HEK293T (cell line): ENCODE measurements around the gene LRRC39.

Experiments used
- CTCF ChIA-PET: fragments of 350-600 bp; formaldehyde crosslinking; extraction: SDS; loops from one replicate; lab custom pipeline; 2021; ENCODE audit warnings: antibody characterized with exemption, inconsistent platforms; lab: Yijun Ruan, JAX
- POLR2A ChIA-PET: fragments of 350-600 bp; formaldehyde crosslinking; extraction: SDS; loops from one replicate; lab custom pipeline; 2020; ENCODE audit warnings: antibody characterized with exemption, inconsistent platforms; lab: Yijun Ruan, JAX
- DNase-seq: peaks from one replicate; pipeline ENCODE4 v3.0.0; 2012; ENCODE audit warnings: mixed read lengths; ENCODE audit errors: extremely low spot score
- ARNT ChIP-seq: fragments of 450-650 bp; IDR thresholded peaks from 2 replicates; pipeline ENCODE4 v1.6.1; 2017; ENCODE audit warnings: mild to moderate bottlenecking
- BHLHE40 ChIP-seq: fragments of 450-650 bp; IDR thresholded peaks from 2 replicates; pipeline ENCODE4 v1.6.1; 2016; ENCODE audit warnings: mild to moderate bottlenecking, moderate library complexity, borderline replicate concordance
- CTBP1 ChIP-seq: fragments of 450-650 bp; IDR thresholded peaks from 2 replicates; pipeline ENCODE4 v1.6.1; 2016; ENCODE audit warnings: borderline replicate concordance
- ELF4 ChIP-seq: fragments of 450-650 bp; IDR thresholded peaks from 2 replicates; pipeline ENCODE4 v1.6.1; 2017; ENCODE audit warnings: antibody characterized with exemption
- FOXA1 ChIP-seq: fragments of 450-650 bp; IDR thresholded peaks from 2 replicates; pipeline ENCODE4 v1.6.1; 2016; ENCODE audit warnings: mild to moderate bottlenecking
- FOXK2 ChIP-seq: fragments of 450-650 bp; IDR thresholded peaks from 2 replicates; pipeline ENCODE4 v1.6.1; 2016; ENCODE audit warnings: mild to moderate bottlenecking
- FOXM1 ChIP-seq: fragments of 450-650 bp; IDR thresholded peaks from 2 replicates; pipeline ENCODE4 v1.6.1; 2017; ENCODE audit warnings: mild to moderate bottlenecking, borderline replicate concordance
- HDGF ChIP-seq: fragments of 450-650 bp; IDR thresholded peaks from 2 replicates; pipeline ENCODE4 v1.6.1; 2017; ENCODE audit warnings: antibody characterized with exemption, borderline replicate concordance
- L3MBTL2 ChIP-seq: fragments of 450-650 bp; conservative IDR thresholded peaks from 2 replicates; pipeline ENCODE4 v1.6.1; 2016; ENCODE audit warnings: mild to moderate bottlenecking
- LEF1 ChIP-seq: fragments of 450-650 bp; IDR thresholded peaks from 2 replicates; pipeline ENCODE4 v1.6.1; 2017; ENCODE audit warnings: mild to moderate bottlenecking, borderline replicate concordance
- NFRKB ChIP-seq: fragments of 450-650 bp; IDR thresholded peaks from 2 replicates; pipeline ENCODE4 v1.6.1; 2016; ENCODE audit warnings: mild to moderate bottlenecking, moderate library complexity
- PKNOX1 ChIP-seq: fragments of 450-650 bp; IDR thresholded peaks from 2 replicates; pipeline ENCODE4 v1.6.1; 2016
- SP1 ChIP-seq: fragments of 450-650 bp; IDR thresholded peaks from 2 replicates; pipeline ENCODE4 v1.6.1; 2017
- SUZ12 ChIP-seq: fragments of 450-650 bp; IDR thresholded peaks from 2 replicates; pipeline ENCODE4 v1.6.1; 2016; ENCODE audit warnings: mild to moderate bottlenecking
- TARDBP ChIP-seq: fragments of 450-650 bp; IDR thresholded peaks from 2 replicates; pipeline ENCODE4 v1.6.1; 2016
- ZNF384 ChIP-seq: fragments of 450-650 bp; IDR thresholded peaks from 2 replicates; pipeline ENCODE4 v1.6.1; 2016

Gene LRRC39

GRCh38 chr1:100147875-100148274, 30.2 kb downstream of the LRRC39 start:
- ChIA-PET POLR2A (no interaction called here), CTCF (no interaction called here)
- no peak for DNase-seq
- no peak for TF ChIP-seq BHLHE40

- DNase-seq = no peak
- ChIA-PET POLR2A (interaction anchor here (1.8 kb wide), 1 partner anchor 13 kb away, joined by 5 read pairs; the partner anchor contains the start of gene TRMT13), CTCF (no interaction called here)
- TF ChIP-seq BHLHE40 (no peak), FOXM1 (no peak), CTBP1 (no peak), ELF4 (no peak), TARDBP (no peak), ARNT (no peak)
Measured at GRCh38 chr1:100146958-100147357, 31.1 kb downstream of the LRRC39 start.

- CTCF ChIA-PET = no interaction called here
- POLR2A ChIA-PET = interaction anchor here (1.4 kb wide), 1 partner anchor 12 kb away, joined by 3 read pairs; the partner anchor contains the start of genes SASS6 and TRMT13
- TF ChIP-seq BHLHE40 (no peak), CTBP1 (no peak), ZNF384 (no peak), ELF4 (no peak), SP1 (no peak), NFRKB (no peak), PKNOX1 (no peak), HDGF (no peak), SUZ12 (no peak), LEF1 (no peak), FOXA1 (no peak), FOXK2 (no peak), FOXM1 (no peak), ARNT (no peak), L3MBTL2 (no peak), TARDBP (no peak)
- no peak for DNase-seq
Measured at GRCh38 chr1:100145116-100145515, 32.9 kb downstream of the LRRC39 start.

DNA sequence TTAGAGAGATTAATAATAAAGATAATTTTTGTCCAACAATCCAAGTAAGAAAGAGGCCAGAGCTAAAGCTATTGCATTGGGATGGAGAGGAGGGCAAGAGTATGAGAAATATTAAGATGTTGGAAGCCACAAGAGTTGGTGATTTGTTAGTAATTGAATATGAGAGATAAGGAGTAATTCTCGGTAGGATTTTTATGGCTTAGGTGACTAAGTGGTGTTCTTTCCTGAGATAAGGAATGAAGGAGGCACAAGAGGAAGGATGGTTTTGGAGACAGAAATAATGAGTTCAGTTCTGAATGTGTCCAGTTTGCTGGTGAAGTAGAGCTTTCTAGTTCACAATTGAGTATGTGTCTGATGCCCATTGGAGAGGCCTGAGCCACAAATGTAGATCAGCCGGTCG, 35.7 kb downstream of the LRRC39 start:
- ChIA-PET POLR2A (interaction anchor here (1.2 kb wide), 1 partner anchor 9 kb away, joined by 3 read pairs; the partner anchor contains the start of gene TRMT13), CTCF (no interaction called here)
- DNase-seq = no peak
- TF ChIP-seq FOXA1 (no peak), PKNOX1 (no peak), BHLHE40 (no peak), SP1 (no peak), FOXK2 (no peak), LEF1 (no peak), SUZ12 (no peak), L3MBTL2 (no peak), FOXM1 (no peak)

GRCh38 chr1:100141192-100141591, 36.9 kb downstream of the LRRC39 start:
- CTCF ChIA-PET = no interaction called here
- DNase-seq = no peak
- POLR2A ChIA-PET = no interaction called here
- TF ChIP-seq NFRKB = no peak
- no peak for TF ChIP-seq ELF4
- TF ChIP-seq L3MBTL2 = no peak

DNA sequence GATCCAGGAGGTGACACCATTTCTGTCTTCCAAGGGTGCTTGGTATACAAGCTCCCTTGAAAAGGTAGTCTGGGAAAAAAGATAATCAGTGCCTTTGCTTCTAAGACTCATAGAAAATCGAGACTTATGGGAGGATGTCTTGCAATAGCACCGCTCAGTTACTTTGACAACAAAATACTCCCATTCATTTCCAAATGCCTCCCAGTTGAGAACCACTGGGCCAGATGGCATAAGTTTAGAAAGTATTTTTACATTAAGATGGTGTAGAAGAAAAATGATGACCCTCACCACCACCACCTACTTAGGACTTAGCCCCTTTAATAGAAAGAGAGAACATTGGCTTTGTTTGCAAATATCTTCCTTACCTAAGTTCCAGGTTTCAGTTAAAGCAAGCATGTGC, 40.5 kb downstream of the LRRC39 start:
- ChIA-PET CTCF (no interaction called here), POLR2A (no interaction called here)
- no peak for DNase-seq
- TF ChIP-seq NFRKB = no peak
- TF ChIP-seq CTBP1 = no peak
- TF ChIP-seq FOXM1 = no peak
- TF ChIP-seq ZNF384 = no peak
- no peak for TF ChIP-seq L3MBTL2
- TF ChIP-seq ELF4 = no peak
- TF ChIP-seq BHLHE40 = no peak
- TF ChIP-seq LEF1 = no peak
- no peak for TF ChIP-seq ARNT
- no peak for TF ChIP-seq PKNOX1
- no peak for TF ChIP-seq TARDBP
- no peak for TF ChIP-seq FOXK2
- no peak for TF ChIP-seq HDGF
- no peak for TF ChIP-seq FOXA1
- TF ChIP-seq SP1 = no peak
- TF ChIP-seq SUZ12 = no peak

DNA sequence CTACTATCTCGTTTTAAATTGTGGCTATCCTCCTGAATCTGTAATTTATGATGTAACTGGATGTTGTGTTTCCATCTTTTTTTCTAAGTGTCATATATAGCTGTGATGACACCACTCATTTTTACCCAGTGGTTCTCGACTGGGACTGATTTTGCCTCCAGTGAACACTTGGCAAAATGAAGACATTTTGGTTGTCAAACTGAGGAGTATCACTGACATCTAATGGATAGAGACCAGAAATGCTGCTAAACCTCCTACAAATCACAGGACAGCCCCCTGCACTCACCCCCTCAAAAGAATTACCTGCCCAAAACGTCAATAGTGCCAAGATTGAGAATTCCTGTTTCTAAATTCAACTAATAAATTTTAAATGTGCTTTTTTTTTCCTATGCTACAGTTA, 43.2 kb downstream of the LRRC39 start:
- DNase-seq = no peak
- ChIA-PET POLR2A (no interaction called here), CTCF (no interaction called here)
- TF ChIP-seq PKNOX1 (peak; percentile 20; the same call in 1 of the 2 replicates), ELF4 (no peak)
